Ascending aorta (tissue), 2 donors: ENCODE measurements around the gene SNRPA. TPM values are rescaled to one million over a fixed set of nuclear protein-coding genes. Genes with fewer than 3 reads are reported as not detected.
"Not testable (repeated sequence)": the region's sequence is repeated elsewhere in the genome, so short reads cannot be mapped to it uniquely, and the experiment has no call there.

ENCODE experiments used
- DNase-seq, 2 donors: peaks; one replicate each; pipeline ENCODE4 v3.0.0-alpha.2; 2019; ENCODE audit warnings: low spot score in 2 of 2
- H3K27ac ChIP-seq, 2 donors: fragments of 200-600 bp; sonication (generic); one replicate each; pipeline ENCODE4 v1.5.1; 2016 to 2017; ENCODE audit warnings: mild to moderate bottlenecking in 1 of 2
- H3K27me3 ChIP-seq: fragments of 200-600 bp; sonication (generic); one replicate; pipeline ENCODE4 v1.5.1; 2017
- H3K36me3 ChIP-seq, 2 donors: fragments of 200-600 bp; sonication (generic); one replicate each; pipeline ENCODE4 v1.5.1; 2016
- H3K4me1 ChIP-seq, 2 donors: fragments of 200-600 bp; sonication (generic); one replicate each; pipeline ENCODE4 v1.5.1; 2016 to 2017; ENCODE audit warnings: mild to moderate bottlenecking in 1 of 2
- H3K4me3 ChIP-seq, 2 donors: fragments of 200-600 bp; sonication (generic); one replicate each; pipeline ENCODE4 v1.5.1; 2016 to 2017; ENCODE audit warnings: mild to moderate bottlenecking in 1 of 2
- H3K9me3 ChIP-seq, 2 donors: fragments of 200-600 bp; sonication (generic); one replicate each; pipeline ENCODE4 v1.5.1; 2016
- CTCF ChIP-seq, 3 experiments: fragments of 200-600 bp in 2 of 3; fragments of 450-650 bp in 1 of 3; sonication (generic) in 2 of 3; IDR thresholded peaks; one replicate each; pipeline ENCODE4 v1.5.1; 2016 to 2019; ENCODE audit warnings: antibody characterized with exemption in 3 of 3, mild to moderate bottlenecking in 1 of 3, moderate library complexity in 1 of 3
- intact Hi-C: fragments of 100-400 bp; cut with DNase I; formaldehyde crosslinking; loops from one replicate; pipeline ENCODE4 v1.15.1; 2023
- total RNA-seq: library from RNA; depleted of rRNA; stranded (reverse); fragments of >200 nt; gene quantifications from one replicate; pipeline ENCODE4 v1.1.0, GENCODE V29; 2016

The SNRPA gene
- total RNA-seq, 1 donor from 2014 or later = 154 TPM

DNA sequence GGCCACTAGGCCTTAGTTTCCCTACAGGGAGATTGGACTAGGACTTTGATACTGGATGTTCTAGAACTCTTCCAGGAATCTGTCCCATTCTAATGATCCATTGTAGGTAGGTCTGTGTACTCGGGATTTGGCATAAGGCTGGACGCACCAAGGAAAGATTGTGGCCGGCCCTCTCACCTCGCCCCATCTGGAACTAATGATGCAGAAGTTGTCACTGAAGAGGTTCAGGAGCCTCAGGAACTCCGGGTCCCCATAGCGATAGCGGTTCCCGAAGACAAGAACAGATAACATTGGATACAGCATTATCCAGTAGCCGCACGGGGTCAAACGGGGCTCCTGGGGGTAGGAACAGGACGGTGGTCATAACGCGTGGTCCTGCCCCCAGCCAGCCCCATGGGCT is 59.2 kb downstream of the SNRPA start:
- H3K4me1 ChIP-seq = peaks cover 0 to 37% of the 10 kb centered on the region in 2 donors
- intact Hi-C loops = loop anchor here (2.0 to 10.0 kb wide), 2 partner anchors 147 to 525 kb away; partner anchors contain the start of gene AKT2
- no peak for DNase-seq

GRCh38 chr19:40810649-40811408 is 59.8 kb downstream of the SNRPA start:
- H3K9me3 ChIP-seq, H3K27me3 ChIP-seq: not testable (repeated sequence)
- DNase-seq = peak in 1 of 2 donors; percentile 88
- Histone ChIP-seq H3K36me3 (peaks cover 12 to 27% of the 10 kb centered on the region in 2 donors), H3K4me3 (peak overlapping the region; percentile 51 to 64), H3K27ac (peak overlapping the region; percentile 63 to 71), H3K4me1 (peaks cover 0 to 37% of the 10 kb centered on the region in 2 donors)
- peak in 2 of 3 experiments; percentile 7 to 10 for TF ChIP-seq CTCF (IDR thresholded peaks at IDR 0.05)
- intact Hi-C loops = loop anchor here (2.0 to 10.0 kb wide), 2 partner anchors 148 to 526 kb away; partner anchors contain the start of gene AKT2

More for the DNA sequence above, 59.2 kb downstream of the SNRPA start:
- Histone ChIP-seq H3K27ac (peak overlapping the region; percentile 63 to 71), H3K27me3 (no peaks in the 10 kb centered on the region), H3K9me3 (no peaks in the 10 kb centered on the region), H3K4me3 (peak overlapping the region; percentile 51 to 64), H3K36me3 (peaks cover 12 to 28% of the 10 kb centered on the region in 2 donors)
- TF ChIP-seq CTCF (IDR thresholded peaks at IDR 0.05) = no peak

DNA sequence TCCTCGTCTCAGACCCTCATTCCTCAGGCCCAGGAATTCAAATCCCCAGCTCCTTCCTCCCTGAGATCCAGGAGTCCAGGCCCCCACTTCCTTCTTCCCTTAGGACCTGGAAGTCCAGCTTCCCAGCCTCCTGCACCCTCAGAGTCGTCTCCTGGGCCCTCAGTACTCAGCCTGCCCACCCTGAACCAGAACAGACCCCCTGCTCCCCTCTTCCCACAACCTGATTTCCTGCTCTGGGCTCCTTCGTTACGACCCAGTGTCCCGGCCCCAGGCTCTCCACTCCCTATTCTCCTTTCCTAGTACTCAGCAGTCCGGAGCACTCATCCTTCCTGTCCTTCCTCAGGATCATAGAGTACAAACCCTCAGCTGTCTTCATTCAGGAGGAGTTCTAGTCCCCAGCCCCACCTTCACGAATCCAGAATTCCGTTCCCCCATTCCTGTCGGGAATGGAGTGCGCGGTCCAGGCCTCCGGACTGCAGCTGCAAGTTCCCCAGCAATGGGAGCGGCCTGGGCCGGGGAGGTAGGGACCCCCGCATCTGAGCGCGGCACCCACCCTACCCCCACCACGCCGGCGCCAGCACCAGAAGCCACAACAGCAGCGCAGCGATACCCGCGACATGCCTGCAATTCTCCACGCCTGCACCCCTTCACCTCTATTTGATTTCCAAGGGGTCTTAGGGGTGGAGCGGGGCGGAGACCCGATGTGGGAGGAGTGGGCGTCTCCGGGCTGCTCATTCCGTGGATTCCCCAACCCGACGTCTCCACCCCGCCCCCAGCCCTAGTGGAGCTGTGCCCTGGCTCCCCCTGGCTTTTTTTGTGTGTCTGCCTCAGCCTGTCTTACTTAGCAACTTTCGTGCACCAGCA is 60.7 kb downstream of the SNRPA start:
- Histone ChIP-seq H3K27ac (peak overlapping the region; percentile 63 to 71), H3K9me3 (no peaks in the 10 kb centered on the region), H3K4me3 (peak overlapping the region; percentile 51 to 64), H3K36me3 (peaks cover 12 to 20% of the 10 kb centered on the region in 2 donors), H3K27me3 (no peaks in the 10 kb centered on the region), H3K4me1 (peaks cover 0 to 29% of the 10 kb centered on the region in 2 donors)
- DNase-seq = no peak
- TF ChIP-seq CTCF (IDR thresholded peaks at IDR 0.05) = no peak
- intact Hi-C loops = loop anchor here (2.0 to 10.0 kb wide), 2 partner anchors 149 to 527 kb away; partner anchors contain the start of gene AKT2

DNA sequence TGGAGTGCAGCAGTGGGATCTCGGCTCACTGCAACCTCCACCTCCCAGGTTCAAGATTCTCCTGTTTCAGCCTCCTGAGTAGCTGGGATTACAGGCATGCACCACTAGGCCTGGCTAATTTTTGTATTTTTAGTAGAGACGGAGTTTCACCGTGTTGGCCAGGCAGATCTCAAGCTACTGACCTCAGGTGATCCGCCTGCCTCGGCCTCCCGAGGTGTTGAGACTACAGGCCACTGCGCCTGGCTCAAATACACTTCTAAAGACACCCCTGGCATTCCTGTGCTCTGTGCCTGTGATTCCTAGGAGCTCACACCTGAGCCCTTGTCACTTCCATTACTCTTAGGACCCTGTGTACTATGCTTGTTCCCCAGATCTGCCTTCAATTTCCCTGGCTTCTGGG is 61.6 kb downstream of the SNRPA start:
- intact Hi-C loops = loop anchor here (10.0 kb wide), 1 partner anchor 528 kb away; the partner anchor contains the start of gene AKT2

GRCh38 chr19:40813182-40813581 is 62.2 kb downstream of the SNRPA start:
- Histone ChIP-seq H3K27me3 (no peaks in the 10 kb centered on the region), H3K27ac (no peak overlapping the region), H3K4me3 (no peak overlapping the region), H3K9me3 (no peaks in the 10 kb centered on the region), H3K36me3 (peaks cover 3 to 8% of the 10 kb centered on the region in 2 donors), H3K4me1 (peaks cover 0 to 26% of the 10 kb centered on the region in 2 donors)
- TF ChIP-seq CTCF (IDR thresholded peaks at IDR 0.05) = no peak
- intact Hi-C loops = loop anchor here (10.0 kb wide), 1 partner anchor 528 kb away; the partner anchor contains the start of gene AKT2
- DNase-seq = no peak

More for the DNA sequence above, 61.6 kb downstream of the SNRPA start:
- H3K27me3 ChIP-seq, H3K27ac ChIP-seq, H3K9me3 ChIP-seq, H3K4me3 ChIP-seq, DNase-seq: not testable (repeated sequence)
- peaks cover 0 to 26% of the 10 kb centered on the region in 2 donors for H3K4me1 ChIP-seq
- H3K36me3 ChIP-seq = peaks cover 9 to 14% of the 10 kb centered on the region in 2 donors

Other genes starting within 250 kb of the SNRPA start
- gene SHKBP1, start 174.3 kb upstream of the SNRPA start, total RNA-seq = 192 TPM
- gene LTBP4, start 149.8 kb upstream of the SNRPA start, total RNA-seq = 691 TPM
- 360 TPM for gene NUMBL, start 60.6 kb upstream of the SNRPA start, total RNA-seq
- gene COQ8B, start 34.3 kb upstream of the SNRPA start, total RNA-seq = 33.3 TPM
- 60.7 TPM for gene ITPKC, start 34.1 kb upstream of the SNRPA start, total RNA-seq
- 8.3 TPM for gene ACTMAP, start 726 bp upstream of the SNRPA start, total RNA-seq
- not detected for gene MIA, start 24.3 kb downstream of the SNRPA start, total RNA-seq
- 56.8 TPM for gene RAB4B, start 27.0 kb downstream of the SNRPA start, total RNA-seq
- gene EGLN2, start 48.0 kb downstream of the SNRPA start, total RNA-seq = 149 TPM
- gene CYP2A6, start 99.2 kb downstream of the SNRPA start, total RNA-seq = not detected
- not detected for gene CYP2A7, start 131.0 kb downstream of the SNRPA start, total RNA-seq
- not detected for gene CYP2B6, start 240.1 kb downstream of the SNRPA start, total RNA-seq